22Rv1 (cell line): ENCODE measurements around the gene GAL3ST2.

Source experiments
- H3K27ac ChIP-seq: fragments of 450-650 bp; 2 replicates; pipeline ENCODE4 v1.5.1; 2017
- CTCF ChIP-seq: fragments of 450-650 bp; IDR thresholded peaks from 2 replicates; pipeline ENCODE4 v1.5.1; 2017; ENCODE audit warnings: mild to moderate bottlenecking
- ZFX ChIP-seq: fragments of 450-650 bp; IDR thresholded peaks from 2 replicates; pipeline ENCODE4 v1.6.1; 2017; ENCODE audit warnings: antibody characterized with exemption, borderline replicate concordance

GAL3ST2 gene

GRCh38 chr2:241773511-241774418 is 2.9 kb upstream of the GAL3ST2 start:
- TF ChIP-seq ZFX: no peak
- no peak for TF ChIP-seq CTCF
- H3K27ac ChIP-seq: no peak overlapping the region

DNA sequence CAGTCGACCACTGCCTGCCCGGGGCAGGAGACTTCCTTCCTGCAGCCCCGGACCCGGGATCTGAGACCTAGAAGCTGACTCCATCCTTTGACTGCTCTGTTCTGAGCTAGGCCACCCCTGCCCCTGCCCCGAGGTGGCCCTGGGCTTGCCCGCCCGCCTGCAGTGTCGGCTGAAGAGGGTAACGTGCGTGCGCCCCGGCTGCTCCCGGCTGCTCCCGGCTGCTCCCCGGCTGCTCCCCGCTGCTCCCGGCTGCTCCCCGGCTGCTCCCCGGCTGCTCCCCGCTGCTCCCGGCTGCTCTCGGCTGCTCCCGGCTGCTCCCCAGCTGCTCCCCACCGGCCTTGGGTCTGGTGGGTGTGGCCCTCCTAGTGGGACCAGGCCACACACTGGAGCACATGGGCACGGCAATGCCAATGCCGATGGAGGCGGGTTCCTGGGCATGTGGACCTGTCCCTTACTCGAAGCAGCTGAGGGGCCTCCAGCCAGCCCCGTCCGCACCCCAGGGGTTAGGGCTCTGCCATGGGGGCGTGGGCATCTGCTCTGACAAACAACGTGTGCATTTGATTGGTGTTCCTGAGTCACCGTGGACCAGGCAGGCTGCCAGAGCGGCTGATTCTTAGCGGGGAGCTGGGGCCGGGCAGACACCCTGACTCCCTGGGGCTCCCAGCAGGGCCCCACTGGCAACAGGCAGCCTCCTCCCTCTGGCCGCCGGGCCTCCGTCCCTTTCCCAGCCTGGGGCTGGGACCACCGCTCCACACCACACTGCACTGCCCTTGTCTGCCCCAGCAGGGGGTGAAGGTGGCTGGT is 2.0 kb upstream of the GAL3ST2 start:
- H3K27ac ChIP-seq: no peak overlapping the region
- TF ChIP-seq CTCF (no peak), ZFX (no peak)

DNA sequence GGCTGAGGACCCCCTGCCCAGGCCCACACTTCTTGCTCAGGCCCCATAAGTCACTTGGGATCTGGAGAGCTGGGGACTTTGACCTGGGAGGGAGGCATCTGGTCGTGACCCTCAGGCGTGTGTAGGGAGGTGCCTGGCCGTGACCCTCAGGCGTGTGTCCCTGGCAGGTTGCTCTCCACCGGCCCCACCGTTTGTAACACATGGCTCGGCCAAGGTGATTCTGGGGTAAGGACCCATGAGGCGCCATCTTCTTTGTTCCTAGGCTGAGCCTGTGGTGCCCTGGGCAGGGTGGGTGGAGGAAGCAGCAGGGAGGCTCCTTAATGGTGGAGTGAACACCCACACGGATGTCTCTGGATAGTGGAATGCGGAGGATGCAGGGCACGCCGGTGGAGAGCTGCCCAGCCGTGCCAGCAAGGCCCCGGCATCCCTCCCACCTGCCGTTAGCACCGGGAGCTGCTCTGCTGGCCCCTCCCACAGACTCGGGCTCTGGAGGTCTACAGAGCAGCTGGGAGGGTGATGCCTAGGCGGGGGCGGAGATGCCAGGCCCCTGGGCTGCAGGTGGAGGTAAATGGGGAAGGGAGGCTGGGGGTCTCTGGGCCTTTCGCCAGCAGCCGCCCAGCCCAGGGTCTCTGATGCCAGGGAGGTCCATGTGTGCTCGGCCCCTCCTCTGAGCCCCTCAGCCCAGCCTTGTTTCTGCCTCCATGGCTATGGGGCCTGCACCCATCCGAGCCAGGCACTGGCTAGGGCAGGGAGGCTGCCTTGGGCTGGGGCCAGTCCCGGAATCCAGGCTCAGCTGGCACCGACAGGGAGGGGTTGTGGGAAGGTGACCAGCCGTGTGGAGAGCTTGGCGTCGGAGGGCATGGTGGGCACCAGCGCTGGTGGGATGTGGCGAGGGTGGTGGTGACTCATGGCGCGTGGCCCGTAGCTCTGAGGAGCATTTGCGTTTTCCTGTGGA is 1.1 kb upstream of the GAL3ST2 start:
- H3K27ac ChIP-seq: no peak overlapping the region
- TF ChIP-seq ZFX (no peak), CTCF (no peak)

- TF ChIP-seq CTCF (no peak), ZFX (no peak)
- no peak overlapping the region for H3K27ac ChIP-seq
These were observed 606 bp downstream of the GAL3ST2 start for GRCh38 chr2:241777170-241777685.

GRCh38 chr2:241777686-241778627 is 1.3 kb downstream of the GAL3ST2 start:
- no peak overlapping the region for H3K27ac ChIP-seq
- TF ChIP-seq CTCF (no peak), ZFX (no peak)
